Measurements from ENCODE around the gene WASF2. TPM values are rescaled to one million over a fixed set of nuclear protein-coding genes. Genes with fewer than 3 reads are reported as not detected.
"Not testable (repeated sequence)": the region's sequence is repeated elsewhere in the genome, so short reads cannot be mapped to it uniquely, and the experiment has no call there.

The WASF2 gene
- total RNA-seq, 2 donors from 2014 or later, result 60.1 to 83.7 TPM

GRCh38 chr1:27506703-27507102 is 16.7 kb upstream of the WASF2 start:
- DNase-seq (ENCODE audit: low spot score) (no peak), ATAC-seq (ENCODE audit: insufficient number of reproducible peaks, low FRiP score, low read depth) (no peak)
- TF ChIP-seq CTCF (IDR thresholded peaks at IDR 0.05), result no peak
- no peaks in the 10 kb centered on the region for H3K36me3 ChIP-seq
- no peak overlapping the region for H3K4me3 ChIP-seq
- no peaks in the 10 kb centered on the region for H3K9me3 ChIP-seq
- H3K4me1 ChIP-seq (ENCODE audit: control insufficient read depth in 1 of 2, low read depth in 2 of 2), result peaks cover 11 to 28% of the 10 kb centered on the region in 2 donors
- H3K27ac ChIP-seq, result no peak overlapping the region
- H3K27me3 ChIP-seq (replicated peaks; ENCODE audit: insufficient read depth), result no peaks in the 10 kb centered on the region

GRCh38 chr1:27505420-27505680 is 15.4 kb upstream of the WASF2 start:
- ATAC-seq (ENCODE audit: insufficient number of reproducible peaks, low FRiP score, low read depth) (no peak), DNase-seq (ENCODE audit: low spot score) (no peak)
- Histone ChIP-seq H3K9me3 (no peaks in the 10 kb centered on the region), H3K27me3 (replicated peaks; ENCODE audit: insufficient read depth) (no peaks in the 10 kb centered on the region), H3K4me1 (ENCODE audit: control insufficient read depth in 1 of 2, low read depth in 2 of 2) (peaks cover 11 to 28% of the 10 kb centered on the region in 2 donors), H3K4me3 (no peak overlapping the region), H3K36me3 (no peaks in the 10 kb centered on the region), H3K27ac (peak overlapping the region; percentile 93 to 94)
- TF ChIP-seq CTCF (IDR thresholded peaks at IDR 0.05), result no peak

- Histone ChIP-seq H3K4me3 (peak overlapping the region; percentile 1), H3K9me3 (no peaks in the 10 kb centered on the region), H3K27me3 (replicated peaks; ENCODE audit: insufficient read depth) (no peaks in the 10 kb centered on the region), H3K4me1 (ENCODE audit: control insufficient read depth in 1 of 2, low read depth in 2 of 2) (peaks cover 11 to 28% of the 10 kb centered on the region in 2 donors), H3K27ac (peak overlapping the region; percentile 93 to 94), H3K36me3 (no peaks in the 10 kb centered on the region)
- ATAC-seq (ENCODE audit: insufficient number of reproducible peaks, low FRiP score, low read depth) (peak; percentile 50), DNase-seq (ENCODE audit: low spot score) (no peak)
- no peak for TF ChIP-seq CTCF (IDR thresholded peaks at IDR 0.05)
Measured at GRCh38 chr1:27504588-27505419, 14.8 kb upstream of the WASF2 start.

- TF ChIP-seq CTCF (IDR thresholded peaks at IDR 0.05), result no peak
- Histone ChIP-seq H3K9me3 (no peaks in the 10 kb centered on the region), H3K4me1 (ENCODE audit: control insufficient read depth in 1 of 2, low read depth in 2 of 2) (peaks cover 11 to 28% of the 10 kb centered on the region in 2 donors), H3K27me3 (replicated peaks; ENCODE audit: insufficient read depth) (no peaks in the 10 kb centered on the region), H3K4me3 (peak overlapping the region; percentile 38), H3K27ac (peak overlapping the region; percentile 93 to 94), H3K36me3 (no peaks in the 10 kb centered on the region)
- ATAC-seq (ENCODE audit: insufficient number of reproducible peaks, low FRiP score, low read depth) (no peak), DNase-seq (ENCODE audit: low spot score) (no peak)
Measured at GRCh38 chr1:27503844-27504587, 14.0 kb upstream of the WASF2 start.

GRCh38 chr1:27503033-27503432 is 13.1 kb upstream of the WASF2 start:
- no peaks in the 10 kb centered on the region for H3K9me3 ChIP-seq
- H3K4me1 ChIP-seq (ENCODE audit: control insufficient read depth in 1 of 2, low read depth in 2 of 2), result peaks cover 11 to 28% of the 10 kb centered on the region in 2 donors
- no peaks in the 10 kb centered on the region for H3K36me3 ChIP-seq
- TF ChIP-seq CTCF (IDR thresholded peaks at IDR 0.05), result no peak
- no peak overlapping the region for H3K27ac ChIP-seq
- ATAC-seq (ENCODE audit: insufficient number of reproducible peaks, low FRiP score, low read depth) (no peak), DNase-seq (ENCODE audit: low spot score) (no peak)
- no peaks in the 10 kb centered on the region for H3K27me3 ChIP-seq (replicated peaks; ENCODE audit: insufficient read depth)
- no peak overlapping the region for H3K4me3 ChIP-seq

GRCh38 chr1:27501159-27501558 is 11.2 kb upstream of the WASF2 start:
- H3K27me3 ChIP-seq (replicated peaks; ENCODE audit: insufficient read depth); H3K36me3 ChIP-seq; ATAC-seq (ENCODE audit: insufficient number of reproducible peaks, low FRiP score, low read depth); H3K27ac ChIP-seq; H3K9me3 ChIP-seq; H3K4me3 ChIP-seq; DNase-seq (ENCODE audit: low spot score): not testable (repeated sequence)
- H3K4me1 ChIP-seq (ENCODE audit: control insufficient read depth in 1 of 2, low read depth in 2 of 2), result peaks cover 19 to 36% of the 10 kb centered on the region in 2 donors
